Measurements from ENCODE around the gene ODC1. TPM values are rescaled to one million over a fixed set of nuclear protein-coding genes. Genes with fewer than 3 reads are reported as not detected.

Gene ODC1
- total and polyA plus RNA-seq, 12 donors = 6.4 to 204 (median 23.1) TPM

DNA sequence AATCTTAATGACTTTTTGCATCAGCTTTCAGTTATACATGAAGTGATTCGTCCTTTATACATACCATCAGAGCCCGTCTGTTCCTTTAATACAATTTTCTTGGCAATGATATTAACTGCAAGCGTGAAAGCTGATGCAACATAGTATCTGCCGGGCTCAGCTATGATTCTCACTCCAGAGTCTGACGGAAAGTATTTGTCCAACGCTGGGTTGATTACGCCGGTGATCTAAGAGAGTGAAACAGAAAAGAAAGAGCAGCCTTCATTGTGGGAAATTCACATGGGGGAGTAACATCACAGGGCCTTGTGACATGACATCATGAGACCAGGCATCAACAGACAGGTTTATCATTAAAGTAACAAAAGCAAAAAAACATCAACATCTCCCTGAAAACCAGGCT lies 6.2 kb downstream of the ODC1 start:
- WGBS, 4 donors = 92 to 94% (median 93%) methylated on average over 8 of the region's 8 CpGs

DNA sequence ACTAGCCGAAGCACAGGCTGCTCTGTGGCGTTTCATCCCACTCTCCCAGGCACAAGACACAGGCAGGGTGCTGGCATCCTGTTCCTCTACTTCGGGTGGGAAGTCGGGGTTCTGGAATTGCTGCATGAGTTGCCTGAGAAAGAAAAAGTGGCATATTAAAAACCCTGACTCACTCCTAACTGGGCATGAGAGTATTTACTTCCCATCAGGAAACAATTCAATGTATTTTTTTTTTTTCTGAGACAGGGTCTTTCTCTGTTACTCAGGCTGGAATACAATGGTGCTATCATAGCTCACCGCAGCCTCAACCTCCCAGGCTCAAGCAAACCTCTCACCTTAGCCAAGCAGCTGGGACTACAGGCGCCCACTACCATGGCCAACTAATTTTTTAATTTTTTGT lies 7.4 kb downstream of the ODC1 start:
- Histone ChIP-seq H3K27me3 (no peaks in the 10 kb centered on the region), H3K27ac (no peak overlapping the region), H3K36me3 (replicated peaks in 1 of 2) (peaks cover 0 to 55% of the 10 kb centered on the region in 2 donors), H3K4me3 (no peak overlapping the region), H3K4me1 (replicated peaks in 1 of 2) (peaks cover 0 to 9% of the 10 kb centered on the region in 2 donors), H3K9me3 (replicated peaks in 1 of 3) (no peaks in the 10 kb centered on the region)
- no peak for TF ChIP-seq POLR2A (IDR thresholded peaks at IDR 0.05)
- TF ChIP-seq, protein P1, sequence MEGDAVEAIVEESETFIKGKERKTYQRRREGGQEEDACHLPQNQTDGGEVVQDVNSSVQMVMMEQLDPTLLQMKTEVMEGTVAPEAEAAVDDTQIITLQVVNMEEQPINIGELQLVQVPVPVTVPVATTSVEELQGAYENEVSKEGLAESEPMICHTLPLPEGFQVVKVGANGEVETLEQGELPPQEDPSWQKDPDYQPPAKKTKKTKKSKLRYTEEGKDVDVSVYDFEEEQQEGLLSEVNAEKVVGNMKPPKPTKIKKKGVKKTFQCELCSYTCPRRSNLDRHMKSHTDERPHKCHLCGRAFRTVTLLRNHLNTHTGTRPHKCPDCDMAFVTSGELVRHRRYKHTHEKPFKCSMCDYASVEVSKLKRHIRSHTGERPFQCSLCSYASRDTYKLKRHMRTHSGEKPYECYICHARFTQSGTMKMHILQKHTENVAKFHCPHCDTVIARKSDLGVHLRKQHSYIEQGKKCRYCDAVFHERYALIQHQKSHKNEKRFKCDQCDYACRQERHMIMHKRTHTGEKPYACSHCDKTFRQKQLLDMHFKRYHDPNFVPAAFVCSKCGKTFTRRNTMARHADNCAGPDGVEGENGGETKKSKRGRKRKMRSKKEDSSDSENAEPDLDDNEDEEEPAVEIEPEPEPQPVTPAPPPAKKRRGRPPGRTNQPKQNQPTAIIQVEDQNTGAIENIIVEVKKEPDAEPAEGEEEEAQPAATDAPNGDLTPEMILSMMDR (IDR thresholded peaks at IDR 0.05) = no peak
- no peak for DNase-seq
- intact Hi-C loops (cut with DNase I) = loop anchor here in 1 of 2 donors (10.0 kb wide), 1 partner anchor 224 kb away; no protein-coding TSS in a partner anchor
- WGBS, 4 donors = 89 to 98% (median 93%) methylated on average over 6 of the region's 6 CpGs

More for the DNA sequence above, 6.2 kb downstream of the ODC1 start:
- H3K27ac ChIP-seq = no peak overlapping the region
- peaks cover 0 to 55% of the 10 kb centered on the region in 2 donors for H3K36me3 ChIP-seq (replicated peaks in 1 of 2)
- no peaks in the 10 kb centered on the region for H3K27me3 ChIP-seq
- no peak for DNase-seq
- H3K4me3 ChIP-seq = no peak overlapping the region
- intact Hi-C loops (cut with DNase I) = loop anchor here in 1 of 2 donors (10.0 kb wide), 1 partner anchor 223 kb away; no protein-coding TSS in a partner anchor
- TF ChIP-seq, protein P1 (IDR thresholded peaks at IDR 0.05) = no peak
- no peak for TF ChIP-seq POLR2A (IDR thresholded peaks at IDR 0.05)
- H3K4me1 ChIP-seq (replicated peaks in 1 of 2) = peaks cover 0 to 18% of the 10 kb centered on the region in 2 donors
- H3K9me3 ChIP-seq (replicated peaks in 1 of 3) = no peaks in the 10 kb centered on the region

DNA sequence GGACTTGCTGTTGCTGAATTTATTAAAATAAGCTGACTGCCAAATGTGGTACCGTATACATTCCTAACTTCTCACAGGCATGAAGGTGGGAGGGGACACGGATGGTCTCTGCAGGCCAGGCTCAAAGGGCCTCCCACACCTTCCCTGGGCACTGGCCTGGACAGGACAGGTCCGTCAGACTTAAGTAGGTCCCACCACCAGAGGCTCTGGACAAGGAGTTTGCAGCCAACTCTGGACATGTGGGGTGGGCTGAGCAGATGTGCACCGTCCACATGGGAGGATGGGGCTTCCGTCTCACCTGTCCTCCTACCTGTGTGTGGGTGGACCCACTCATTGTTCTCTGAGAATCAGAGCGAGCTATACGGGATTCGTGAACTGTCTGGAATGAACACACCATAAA lies 8.2 kb downstream of the ODC1 start:
- TF ChIP-seq POLR2A (IDR thresholded peaks at IDR 0.05) = no peak
- TF ChIP-seq, protein P1 (IDR thresholded peaks at IDR 0.05) = no peak
- no peak for DNase-seq
- peaks cover 0 to 2% of the 10 kb centered on the region in 2 donors for H3K4me1 ChIP-seq (replicated peaks in 1 of 2)
- H3K27ac ChIP-seq = no peak overlapping the region
- no peaks in the 10 kb centered on the region for H3K27me3 ChIP-seq
- H3K4me3 ChIP-seq = no peak overlapping the region
- peaks cover 0 to 55% of the 10 kb centered on the region in 2 donors for H3K36me3 ChIP-seq (replicated peaks in 1 of 2)
- H3K9me3 ChIP-seq (replicated peaks in 1 of 3) = no peaks in the 10 kb centered on the region
- 93 to 98% (median 95%) methylated on average over 8 of the region's 8 CpGs for WGBS, 4 donors
- intact Hi-C loops (cut with DNase I) = loop anchor here (5.0 to 10.0 kb wide), 4 partner anchors 225 to 643 kb away; no protein-coding TSS in a partner anchor

DNA sequence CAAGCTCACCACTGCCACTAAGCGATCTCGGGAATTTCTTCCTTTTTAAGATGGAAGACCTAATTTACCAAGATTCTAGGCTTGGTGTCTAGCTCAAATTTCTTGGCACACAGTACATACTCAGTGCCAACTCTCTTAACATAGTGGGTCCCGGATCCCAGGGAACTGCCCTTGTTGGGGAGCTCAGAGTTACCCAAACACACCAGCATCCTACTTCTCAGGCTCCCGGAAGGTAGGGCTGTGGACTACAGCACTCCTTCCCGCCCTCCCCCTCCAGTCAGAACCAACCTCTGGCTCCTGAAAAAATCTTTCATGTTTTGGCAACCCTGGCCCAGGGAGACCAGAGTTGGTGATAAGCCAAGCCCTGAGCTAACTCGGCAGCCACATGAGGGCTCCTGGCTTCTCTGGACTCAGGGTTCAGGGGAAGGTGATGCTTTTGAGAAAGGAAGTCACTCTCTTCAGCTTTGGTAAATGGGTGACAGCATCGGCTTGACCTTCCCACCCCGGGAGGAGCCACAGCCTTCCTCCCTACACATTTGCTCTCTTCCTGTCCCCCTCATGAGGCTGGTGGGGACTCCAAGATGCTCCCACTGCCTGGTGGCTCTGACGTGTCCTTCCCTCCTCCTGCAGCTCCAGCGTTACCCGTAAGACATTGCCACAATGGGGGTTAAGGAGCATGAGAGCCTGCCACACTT lies 8.8 kb downstream of the ODC1 start:
- peaks cover 0 to 49% of the 10 kb centered on the region in 2 donors for H3K36me3 ChIP-seq (replicated peaks in 1 of 2)
- H3K9me3 ChIP-seq (replicated peaks in 1 of 3) = no peaks in the 10 kb centered on the region
- intact Hi-C loops (cut with DNase I) = loop anchor here (5.0 to 10.0 kb wide), 4 partner anchors 225 to 642 kb away; no protein-coding TSS in a partner anchor
- H3K4me3 ChIP-seq = no peak overlapping the region
- H3K27me3 ChIP-seq = no peaks in the 10 kb centered on the region
- no peaks in the 10 kb centered on the region for H3K4me1 ChIP-seq (replicated peaks in 1 of 2)
- no peak overlapping the region for H3K27ac ChIP-seq
- DNase-seq = peak in 1 of 7 donors; percentile 42
- TF ChIP-seq, protein P1 (IDR thresholded peaks at IDR 0.05) = no peak
- no peak for TF ChIP-seq POLR2A (IDR thresholded peaks at IDR 0.05)
- WGBS, 4 donors = 71 to 78% (median 76%) methylated on average over 10 to 11 of the region's 11 CpGs
